IMR-90 (cell line): Measurements from ENCODE around the gene CXCL3. TPM values are rescaled to one million over a fixed set of nuclear protein-coding genes. Genes with fewer than 3 reads are reported as not detected.

Experiments
- ATAC-seq: fragments of 200-7000 bp; cut with Tn5 transposase; 2 replicates; pipeline ENCODE4 v1.9.1; 2020; ENCODE audit warnings: low read depth, mild to moderate bottlenecking, moderate library complexity
- BruUV-seq: library from RNA; stranded (reverse); fragments of 400-500 nt; replicated peaks from 2 replicates; lab custom pipeline; 2021; lab: Mats Ljungman, UMichigan
- CTCF ChIA-PET: fragments of 300-600 bp; formaldehyde crosslinking; extraction: SDS; loops from one replicate; lab custom pipeline; 2021; ENCODE audit warnings: antibody characterized with exemption; lab: Yijun Ruan, JAX
- POLR2A ChIA-PET: fragments of 300-600 bp; sonication (Branson Sonifier 250); formaldehyde crosslinking; loops from one replicate; lab custom pipeline; 2022; ENCODE audit warnings: antibody characterized with exemption; ENCODE audit not compliant: unreplicated experiment; lab: Charles Lee
- DNase-seq: peaks from one replicate; pipeline ENCODE4 v3.0.0; 2013
- H2AFZ ChIP-seq: replicated peaks from 2 replicates; pipeline ENCODE3; 2013; ENCODE audit warnings: low read length, mild to moderate bottlenecking; ENCODE audit not compliant: poor library complexity
- H2AK5ac ChIP-seq: 2 replicates; pipeline ENCODE4 v1.6.1; 2013; ENCODE audit warnings: low read depth, low read length, inconsistent platforms
- H2AK9ac ChIP-seq: replicated peaks from 2 replicates; pipeline ENCODE3; 2013; ENCODE audit warnings: mild to moderate bottlenecking, low read depth, low read length, moderate library complexity; ENCODE audit not compliant: poor library complexity
- H2BK120ac ChIP-seq: 2 replicates; pipeline ENCODE4 v1.6.1; 2013; ENCODE audit warnings: low read depth, low read length, inconsistent platforms
- H2BK15ac ChIP-seq: 3 replicates; pipeline ENCODE4 v1.6.1; 2013; ENCODE audit warnings: low read depth, low read length, inconsistent platforms
- H2BK20ac ChIP-seq: 2 replicates; pipeline ENCODE4 v1.6.1; 2013; ENCODE audit warnings: low read depth, mild to moderate bottlenecking, inconsistent platforms, low read length, moderate library complexity
- H2BK5ac ChIP-seq: 2 replicates; pipeline ENCODE4 v1.6.1; 2013; ENCODE audit warnings: mild to moderate bottlenecking, low read depth, low read length, inconsistent platforms; ENCODE audit not compliant: poor library complexity, severe bottlenecking
- H3K14ac ChIP-seq: replicated peaks from 2 replicates; pipeline ENCODE4 v1.6.1; 2013; ENCODE audit warnings: low read depth, low read length, inconsistent platforms
- H3K18ac ChIP-seq: 2 replicates; pipeline ENCODE4 v1.6.1; 2013; ENCODE audit warnings: low read depth, low read length, control low read depth
- H3K23ac ChIP-seq: 2 replicates; pipeline ENCODE4 v1.6.1; 2013; ENCODE audit warnings: low read depth, low read length, inconsistent platforms
- H3K27ac ChIP-seq: 2 replicates; pipeline ENCODE4 v1.5.1; 2013; ENCODE audit warnings: mild to moderate bottlenecking, control low read depth, low read length; ENCODE audit not compliant: insufficient read depth
- H3K27me3 ChIP-seq: 2 replicates; pipeline ENCODE4 v1.6.1; 2013; ENCODE audit warnings: low read length; ENCODE audit not compliant: control insufficient read depth, insufficient read depth
- H3K36me3 ChIP-seq: 2 replicates; pipeline ENCODE4 v1.6.1; 2013; ENCODE audit warnings: low read length, mixed read lengths; ENCODE audit not compliant: control insufficient read depth, insufficient read depth
- H3K4ac ChIP-seq: 2 replicates; pipeline ENCODE4 v1.6.1; 2013; ENCODE audit warnings: low read depth, low read length, inconsistent platforms
- H3K4me1 ChIP-seq: 2 replicates; pipeline ENCODE4 v1.6.1; 2013; ENCODE audit warnings: low read length, mixed read lengths; ENCODE audit not compliant: control insufficient read depth, insufficient read depth
- H3K4me2 ChIP-seq: 2 replicates; pipeline ENCODE4 v1.6.1; 2013; ENCODE audit warnings: low read depth, mild to moderate bottlenecking, control low read depth, low read length, moderate library complexity
- H3K4me3 ChIP-seq: 2 replicates; pipeline ENCODE4 v1.5.1; 2013; ENCODE audit warnings: low read depth, mild to moderate bottlenecking, control low read depth, low read length, moderate library complexity; ENCODE audit not compliant: insufficient read depth
- H3K56ac ChIP-seq: 2 replicates; pipeline ENCODE4 v1.6.1; 2013; ENCODE audit warnings: low read length, inconsistent platforms; ENCODE audit not compliant: insufficient read depth; ENCODE audit errors: extremely low read depth
- H3K79me1 ChIP-seq, 2 experiments: 2 replicates each; pipeline ENCODE4 v1.6.1; 2013; ENCODE audit warnings: low read length in 2 of 2, inconsistent platforms in 1 of 2, low read depth in 1 of 2
- H3K9ac ChIP-seq: 2 replicates; pipeline ENCODE4 v1.6.1; 2013; ENCODE audit warnings: low read depth, low read length, control low read depth
- H3K9me1 ChIP-seq: 2 replicates; pipeline ENCODE4 v1.6.1; 2013; ENCODE audit warnings: low read length, inconsistent platforms; ENCODE audit not compliant: insufficient read depth
- H3K9me3 ChIP-seq: 2 replicates; pipeline ENCODE4 v1.6.1; 2013; ENCODE audit warnings: low read length; ENCODE audit not compliant: control insufficient read depth, insufficient read depth
- H4K20me1 ChIP-seq: 2 replicates; pipeline ENCODE4 v1.6.1; 2013; ENCODE audit warnings: low read length, inconsistent platforms; ENCODE audit not compliant: insufficient read depth
- H4K5ac ChIP-seq: 2 replicates; pipeline ENCODE4 v1.6.1; 2013; ENCODE audit warnings: mild to moderate bottlenecking, low read depth, low read length, control low read depth
- H4K8ac ChIP-seq, 2 experiments: 2 replicates each; pipeline ENCODE4 v1.6.1; 2013; ENCODE audit warnings: low read depth in 2 of 2, low read length in 2 of 2, control low read depth in 1 of 2, inconsistent platforms in 1 of 2
- H4K91ac ChIP-seq: 2 replicates; pipeline ENCODE4 v1.6.1; 2013; ENCODE audit warnings: low read depth, low read length, inconsistent platforms; ENCODE audit not compliant: insufficient read depth
- CHD1 ChIP-seq: IDR thresholded peaks from 2 replicates; pipeline ENCODE4 v1.6.1; 2012; ENCODE audit warnings: low read depth, low read length, improper control_type of control experiment
- ELK1 ChIP-seq: fragments of 150-350 bp; IDR thresholded peaks from 2 replicates; pipeline ENCODE4 v1.6.1; 2016; ENCODE audit warnings: low read depth, mild to moderate bottlenecking, low read length, moderate library complexity, borderline replicate concordance
- MAFK ChIP-seq: IDR thresholded peaks from 2 replicates; pipeline ENCODE4 v1.6.1; 2012; ENCODE audit warnings: low read depth, low read length, improper control_type of control experiment
- NFE2L2 ChIP-seq: fragments of 150-350 bp; IDR thresholded peaks from 2 replicates; pipeline ENCODE4 v1.6.1; 2016; ENCODE audit warnings: low read depth, mild to moderate bottlenecking, low read length
- POLR2A ChIP-seq: IDR thresholded peaks from 2 replicates; pipeline ENCODE4 v1.6.1; 2012; ENCODE audit warnings: mild to moderate bottlenecking, low read depth, low read length
- RCOR1 ChIP-seq: IDR thresholded peaks from 2 replicates; pipeline ENCODE4 v1.6.1; 2012; ENCODE audit warnings: mild to moderate bottlenecking, low read length, improper control_type of control experiment; ENCODE audit not compliant: insufficient replicate concordance
- RFX5 ChIP-seq: IDR thresholded peaks from 2 replicates; pipeline ENCODE4 v1.8.0; 2012; ENCODE audit warnings: low read depth, mild to moderate bottlenecking, low read length, moderate library complexity
- SMC3 ChIP-seq: fragments of 150-350 bp; IDR thresholded peaks from 2 replicates; pipeline ENCODE4 v1.6.1; 2016; ENCODE audit warnings: low read depth, mild to moderate bottlenecking, antibody characterized with exemption, low read length, moderate library complexity
- WGBS, 2 experiments: methylation state at CpG; one replicate each; pipeline versions ENCODE4 v1.1.5 to v1.1.7; 2013; ENCODE audit warnings: missing lambda C conversion rate in 2 of 2; ENCODE audit not compliant: insufficient read length in 1 of 2; ENCODE audit errors: extremely low coverage in 2 of 2; 5-methylcytosine and 5-hydroxymethylcytosine counted together
- dilution Hi-C: fragments of 300-500 bp; cut with HindIII; formaldehyde crosslinking; loops from one replicate; pipeline ENCODE4 v1.14.3; 2018; ENCODE audit warnings: low sequenced_read_pairs; ENCODE audit not compliant: unreplicated experiment
- in situ Hi-C: fragments of 300-500 bp; cut with MboI; formaldehyde crosslinking; loops from 3 replicates; pipeline ENCODE4 v1.14.3; 2019; ENCODE audit warnings: low sequenced_read_pairs, inconsistent platforms, mixed read lengths
- intact Hi-C: fragments of 100-400 bp; cut with micrococcal nuclease; formaldehyde crosslinking; loops from 2 replicates; pipeline ENCODE4 v1.10.0; 2022
- polyA plus RNA-seq, 3 experiments: library from polyadenylated mRNA; depleted of rRNA; stranded (reverse); fragments of >200 nt; gene quantifications; 2 replicates each; pipeline ENCODE4 v1.2.3, GENCODE V29; 2012; ENCODE audit warnings: low replicate concordance in 1 of 3
- total RNA-seq: library from RNA; depleted of rRNA; stranded (reverse); fragments of >200 nt; gene quantifications from 2 replicates; pipeline ENCODE4 v1.2.3, GENCODE V29; 2012
- TF ChIP-seq, protein P1 (sequence below): conservative IDR thresholded peaks from 2 replicates; pipeline ENCODE4 v1.5.1; 2012; ENCODE audit warnings: mild to moderate bottlenecking, low read depth, low read length, improper control_type of control experiment

Gene CXCL3
- total and polyA plus RNA-seq, 2 of the 4 experiments (the other 2 are of a cell fraction) = 0.18 to 0.74 TPM

- ATAC-seq (no peak), DNase-seq (no peak)
- no peak overlapping the region for H3K14ac ChIP-seq
- H4K91ac ChIP-seq = no peak overlapping the region
- no peak overlapping the region for H2AK5ac ChIP-seq
- no peaks in the 10 kb centered on the region for H3K9me3 ChIP-seq
- no peak overlapping the region for H3K56ac ChIP-seq
- H3K4ac ChIP-seq = no peak overlapping the region
- no peak overlapping the region for H2BK15ac ChIP-seq
- WGBS, 2 experiments = no CpG with 5 or more reads among the region's 2 CpGs
- no peaks in the 10 kb centered on the region for H3K27me3 ChIP-seq
- no peak overlapping the region for H3K18ac ChIP-seq
- no peak overlapping the region for H3K9ac ChIP-seq
- H3K79me1 ChIP-seq = no peaks in the 10 kb centered on the region
- no peaks in the 10 kb centered on the region for H4K20me1 ChIP-seq
- no peak overlapping the region for H2AK9ac ChIP-seq
- POLR2A ChIA-PET = no interaction called here
- CTCF ChIA-PET = interaction anchor here (0.6 kb wide), 1 partner anchor 17 kb away, joined by 3 read pairs; the partner anchor contains the start of gene CXCL3
- H3K4me2 ChIP-seq = no peak overlapping the region
- dilution Hi-C loops (no loop called here), in situ Hi-C loops (no loop called here), intact Hi-C loops (no loop called here)
- no peak overlapping the region for H2BK120ac ChIP-seq
- H3K4me3 ChIP-seq = no peak overlapping the region
- no peak overlapping the region for H3K23ac ChIP-seq
- H3K9me1 ChIP-seq = peaks cover 11% of the 10 kb centered on the region
- H3K36me3 ChIP-seq = no peaks in the 10 kb centered on the region
- no peak overlapping the region for H2BK20ac ChIP-seq
- H4K5ac ChIP-seq = no peak overlapping the region
- no peak overlapping the region for H4K8ac ChIP-seq
- TF ChIP-seq MAFK (no peak), CHD1 (no peak), POLR2A (no peak), ELK1 (no peak), NFE2L2 (no peak), SMC3 (no peak), RFX5 (no peak), RCOR1 (no peak)
- TF ChIP-seq, protein P1, sequence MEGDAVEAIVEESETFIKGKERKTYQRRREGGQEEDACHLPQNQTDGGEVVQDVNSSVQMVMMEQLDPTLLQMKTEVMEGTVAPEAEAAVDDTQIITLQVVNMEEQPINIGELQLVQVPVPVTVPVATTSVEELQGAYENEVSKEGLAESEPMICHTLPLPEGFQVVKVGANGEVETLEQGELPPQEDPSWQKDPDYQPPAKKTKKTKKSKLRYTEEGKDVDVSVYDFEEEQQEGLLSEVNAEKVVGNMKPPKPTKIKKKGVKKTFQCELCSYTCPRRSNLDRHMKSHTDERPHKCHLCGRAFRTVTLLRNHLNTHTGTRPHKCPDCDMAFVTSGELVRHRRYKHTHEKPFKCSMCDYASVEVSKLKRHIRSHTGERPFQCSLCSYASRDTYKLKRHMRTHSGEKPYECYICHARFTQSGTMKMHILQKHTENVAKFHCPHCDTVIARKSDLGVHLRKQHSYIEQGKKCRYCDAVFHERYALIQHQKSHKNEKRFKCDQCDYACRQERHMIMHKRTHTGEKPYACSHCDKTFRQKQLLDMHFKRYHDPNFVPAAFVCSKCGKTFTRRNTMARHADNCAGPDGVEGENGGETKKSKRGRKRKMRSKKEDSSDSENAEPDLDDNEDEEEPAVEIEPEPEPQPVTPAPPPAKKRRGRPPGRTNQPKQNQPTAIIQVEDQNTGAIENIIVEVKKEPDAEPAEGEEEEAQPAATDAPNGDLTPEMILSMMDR = no peak
- no peak overlapping the region for H2BK5ac ChIP-seq
- peaks cover 10% of the 10 kb centered on the region for H3K4me1 ChIP-seq
- no peak overlapping the region for H2AFZ ChIP-seq
- no peak overlapping the region for H3K27ac ChIP-seq
- BruUV-seq = no TSS peak
Observed at GRCh38 chr4:74021601-74022000, 16.9 kb downstream of the CXCL3 start.
